Central memory CD8-positive, alpha-beta T cell (primary cell): ENCODE results near the gene NCF1.
A peak's percentile ranks its signal among the peaks of the same experiment; 100 is the strongest.
"Not testable (repeated sequence)": the region's sequence is repeated elsewhere in the genome, so short reads cannot be mapped to it uniquely, and the experiment has no call there.

Source experiments
- ATAC-seq: fragments of 150-1000 bp; cut with Tn5 transposase; replicated peaks from 2 replicates; pipeline ENCODE4 v1.10.0; 2022; ENCODE audit warnings: mild to moderate bottlenecking, moderate FRiP score, moderate number of reproducible peaks; ENCODE audit not compliant: poor library complexity, severe bottlenecking; ENCODE audit errors: extremely low read depth
- DNase-seq, 2 donors: peaks; one replicate each; pipeline ENCODE4 v3.0.0; 2021; ENCODE audit warnings: low spot score in 2 of 2
- H3K27ac Mint-ChIP-seq: one replicate; pipeline ENCODE4 v1.8.0; 2022; ENCODE audit warnings: low read depth, mild to moderate bottlenecking, moderate library complexity, mixed read lengths
- H3K27me3 Mint-ChIP-seq: one replicate; pipeline ENCODE4 v1.8.0; 2022; ENCODE audit warnings: mixed read lengths
- H3K36me3 Mint-ChIP-seq: one replicate; pipeline ENCODE4 v1.8.0; 2022; ENCODE audit warnings: mild to moderate bottlenecking, moderate library complexity, mixed read lengths; ENCODE audit not compliant: insufficient read depth
- H3K4me1 Mint-ChIP-seq: one replicate; pipeline ENCODE4 v1.8.0; 2022; ENCODE audit warnings: mixed read lengths
- H3K4me3 Mint-ChIP-seq: one replicate; pipeline ENCODE4 v1.8.0; 2022; ENCODE audit warnings: mild to moderate bottlenecking, moderate library complexity, mixed read lengths
- H3K9me3 Mint-ChIP-seq: one replicate; pipeline ENCODE4 v1.8.0; 2022; ENCODE audit warnings: mixed read lengths

The NCF1 gene

DNA sequence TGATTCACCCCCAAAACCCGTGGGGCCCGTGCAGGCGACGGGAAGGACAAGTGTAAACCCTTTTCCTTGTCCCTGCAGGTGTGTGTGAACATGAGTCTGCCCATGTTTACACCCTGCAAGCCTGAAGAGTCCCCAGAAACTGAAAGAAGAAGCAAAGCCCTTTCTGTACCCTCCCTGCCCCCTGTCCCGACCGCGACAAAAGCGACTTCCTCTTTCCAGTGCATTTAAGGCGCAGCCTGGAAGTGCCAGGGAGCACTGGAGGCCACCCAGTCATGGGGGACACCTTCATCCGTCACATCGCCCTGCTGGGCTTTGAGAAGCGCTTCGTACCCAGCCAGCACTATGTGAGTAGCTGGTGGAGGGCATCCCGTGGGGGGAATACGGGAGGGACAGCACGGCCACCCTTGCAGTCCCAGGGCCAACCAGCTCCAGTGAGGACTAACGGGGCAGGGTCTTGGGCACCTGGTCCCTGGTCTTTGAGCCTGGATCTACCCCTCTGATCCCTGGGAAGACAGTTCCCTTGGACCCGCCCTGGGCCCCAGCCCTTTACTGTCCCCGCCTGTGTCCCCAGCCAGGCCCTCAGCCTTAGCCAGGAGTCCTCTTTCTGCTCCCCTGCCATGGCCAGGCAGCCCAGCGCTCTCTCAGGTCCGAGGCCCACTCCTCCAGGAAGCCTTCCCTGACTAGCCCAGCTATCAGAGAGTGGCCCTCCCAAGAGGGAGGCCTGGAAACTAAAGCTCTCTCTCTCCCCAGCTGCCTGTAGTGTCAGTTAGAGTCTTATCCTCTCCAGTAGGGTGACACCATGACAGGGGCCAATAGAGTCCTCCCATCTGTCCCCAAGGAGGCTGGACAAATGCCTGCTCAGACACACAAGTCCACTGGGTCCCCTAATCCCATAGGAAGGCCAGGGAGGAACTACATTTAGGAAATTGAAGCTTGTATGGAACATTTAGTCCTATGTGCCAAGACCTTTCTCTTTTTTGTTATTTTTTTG is at the start of gene NCF1:
Gene NCF1, plus strand, starts transcription at position 252 of the 991 bp plus-strand sequence. Its CDS starts 21 bp downstream, at position 273.
- not testable (repeated sequence) for H3K27me3 Mint-ChIP-seq, H3K4me1 Mint-ChIP-seq, H3K27ac Mint-ChIP-seq, H3K4me3 Mint-ChIP-seq, DNase-seq, H3K9me3 Mint-ChIP-seq, H3K36me3 Mint-ChIP-seq
- peak; percentile 78 for ATAC-seq

DNA sequence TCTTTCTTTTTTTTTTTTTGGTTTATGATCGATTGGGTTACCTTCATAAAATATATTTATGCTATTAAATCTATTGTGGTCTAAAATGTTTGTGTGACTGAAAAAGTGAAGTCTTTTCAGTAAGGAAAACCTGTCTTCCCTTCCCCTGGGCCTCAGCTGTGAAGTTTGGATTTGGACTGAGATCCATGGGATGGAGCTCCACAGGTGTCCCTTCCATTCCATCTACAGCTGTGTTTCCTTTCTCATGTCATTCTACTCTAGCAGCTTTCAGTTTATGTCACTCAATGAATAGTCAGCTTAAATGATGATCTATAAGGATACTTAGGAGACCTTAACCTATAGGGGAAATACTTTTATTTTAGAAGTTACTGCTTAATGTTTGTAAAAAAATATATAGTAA is 48.0 kb upstream of the NCF1 start:
- Mint-ChIP-seq H3K4me3 (no peak overlapping the region), H3K27me3 (no peaks in the 10 kb centered on the region), H3K4me1 (no peaks in the 10 kb centered on the region), H3K36me3 (peaks cover 11% of the 10 kb centered on the region), H3K9me3 (no peaks in the 10 kb centered on the region), H3K27ac (no peak overlapping the region)
- ATAC-seq (no peak), DNase-seq (no peak)

DNA sequence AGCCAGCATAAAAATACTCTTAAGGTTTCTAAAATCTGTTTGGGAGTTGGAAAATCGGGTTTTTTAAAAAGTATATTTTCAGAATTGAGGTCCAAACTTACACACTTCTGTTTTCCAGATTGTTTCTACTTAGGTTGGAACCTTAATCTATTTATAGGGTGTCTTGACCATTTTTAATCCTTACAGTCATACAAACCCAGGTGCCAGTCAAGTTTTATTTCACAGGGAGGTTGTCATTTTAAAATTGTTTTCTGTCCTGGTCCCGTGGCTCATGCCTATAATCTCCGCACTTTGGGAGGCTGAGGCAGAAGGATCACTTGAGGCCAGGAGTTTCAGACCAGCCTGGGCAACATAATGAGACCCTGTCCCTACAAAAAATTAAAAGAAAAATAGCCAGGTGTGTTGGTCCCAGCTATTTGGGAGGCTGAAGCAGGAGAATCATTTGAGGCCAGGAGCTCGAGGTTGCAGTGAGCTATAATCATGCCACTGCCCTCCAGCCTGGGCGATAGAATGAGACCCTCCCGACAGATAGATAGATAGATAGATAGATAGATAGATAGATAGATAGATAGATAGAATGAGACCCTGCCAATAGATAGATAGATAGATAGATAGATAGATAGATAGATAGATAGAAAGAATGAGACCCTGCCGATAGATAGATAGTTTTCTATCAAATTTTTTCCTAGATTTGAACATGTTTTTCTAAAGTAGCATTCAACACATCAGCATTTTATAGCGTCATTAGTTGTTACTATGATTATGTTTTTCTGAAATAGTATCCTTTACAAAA is 47.3 kb upstream of the NCF1 start:
- Mint-ChIP-seq H3K36me3 (peaks cover 14% of the 10 kb centered on the region), H3K4me3 (no peak overlapping the region), H3K27me3 (no peaks in the 10 kb centered on the region), H3K4me1 (no peaks in the 10 kb centered on the region), H3K9me3 (no peaks in the 10 kb centered on the region), H3K27ac (no peak overlapping the region)
- DNase-seq = no peak
- ATAC-seq = no peak

DNA sequence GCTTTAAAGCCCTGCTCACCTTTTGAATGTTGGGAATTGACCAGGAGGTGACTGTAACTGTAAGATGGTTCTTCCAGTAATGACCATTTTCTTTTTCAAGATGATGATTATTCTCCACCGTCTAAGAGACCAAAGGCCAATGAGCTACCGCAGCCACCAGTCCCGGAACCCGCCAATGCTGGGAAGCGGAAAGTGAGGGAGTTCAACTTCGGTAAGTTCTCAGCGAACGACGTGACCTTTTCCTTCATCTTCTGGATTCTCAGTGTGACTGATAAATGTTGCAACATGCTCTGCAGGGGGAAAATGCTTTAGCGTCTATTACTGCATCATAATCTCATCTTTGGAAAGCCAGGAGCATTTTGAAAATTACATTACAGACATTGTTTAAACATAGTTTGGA is 45.1 kb upstream of the NCF1 start:
- H3K27ac Mint-ChIP-seq, H3K9me3 Mint-ChIP-seq, H3K36me3 Mint-ChIP-seq, H3K27me3 Mint-ChIP-seq, ATAC-seq, H3K4me3 Mint-ChIP-seq, DNase-seq, H3K4me1 Mint-ChIP-seq: not testable (repeated sequence)

DNA sequence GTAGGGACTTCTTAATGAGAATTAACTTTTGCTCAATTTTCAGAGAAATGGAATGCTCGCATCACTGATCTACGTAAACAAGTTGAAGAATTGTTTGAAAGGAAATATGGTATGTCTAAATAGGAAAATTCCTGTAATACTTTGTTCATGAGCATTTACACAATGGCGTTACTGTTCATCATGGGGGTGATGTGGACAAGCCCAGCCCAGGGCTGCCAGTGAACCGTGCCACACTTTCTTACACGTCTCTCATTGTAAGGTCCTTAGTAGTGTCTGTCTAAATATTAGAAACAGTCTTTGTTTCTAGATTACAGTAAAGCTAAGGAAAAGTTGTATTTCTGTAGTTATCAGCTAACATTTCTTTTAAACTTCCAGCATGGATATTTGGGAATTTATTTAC is 43.6 kb upstream of the NCF1 start:
- not testable (repeated sequence) for ATAC-seq, H3K27me3 Mint-ChIP-seq, H3K9me3 Mint-ChIP-seq, DNase-seq, H3K4me1 Mint-ChIP-seq, H3K4me3 Mint-ChIP-seq, H3K27ac Mint-ChIP-seq, H3K36me3 Mint-ChIP-seq

DNA sequence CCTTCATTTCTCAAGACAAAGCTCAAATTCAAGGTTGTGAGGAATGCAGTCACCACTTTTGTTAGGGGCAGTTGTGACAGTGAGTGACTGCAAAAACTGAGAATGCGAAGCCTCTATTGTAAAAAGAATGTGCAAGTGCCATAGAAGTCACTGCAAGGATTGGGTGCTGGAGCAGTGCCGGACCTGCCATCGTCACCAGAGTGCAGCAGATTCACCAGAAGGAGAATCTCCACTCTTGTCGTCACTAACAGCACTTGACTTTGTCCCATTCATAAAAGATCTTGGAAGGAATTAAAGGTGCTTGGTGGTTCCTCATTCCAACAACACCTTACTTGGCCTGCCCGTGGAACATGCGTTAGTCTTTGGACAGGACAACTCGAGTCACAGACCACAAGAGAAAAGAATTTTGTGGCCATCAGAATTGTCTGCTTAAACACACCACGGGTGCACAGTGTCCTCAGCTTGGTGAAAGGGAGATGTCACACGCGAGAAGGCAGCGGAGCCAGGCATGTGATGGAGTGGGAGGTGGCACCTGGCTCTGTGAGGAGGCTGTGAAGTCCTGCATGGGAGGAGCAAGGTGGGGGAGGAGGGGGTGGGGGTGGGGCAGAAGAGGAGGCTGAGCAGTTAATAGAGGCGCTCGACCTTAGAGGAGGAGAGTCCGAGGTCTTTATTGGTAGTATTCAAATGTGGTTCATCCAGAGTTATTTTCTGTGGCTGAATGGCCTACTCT is 33.7 kb upstream of the NCF1 start:
- not testable (repeated sequence) for DNase-seq

DNA sequence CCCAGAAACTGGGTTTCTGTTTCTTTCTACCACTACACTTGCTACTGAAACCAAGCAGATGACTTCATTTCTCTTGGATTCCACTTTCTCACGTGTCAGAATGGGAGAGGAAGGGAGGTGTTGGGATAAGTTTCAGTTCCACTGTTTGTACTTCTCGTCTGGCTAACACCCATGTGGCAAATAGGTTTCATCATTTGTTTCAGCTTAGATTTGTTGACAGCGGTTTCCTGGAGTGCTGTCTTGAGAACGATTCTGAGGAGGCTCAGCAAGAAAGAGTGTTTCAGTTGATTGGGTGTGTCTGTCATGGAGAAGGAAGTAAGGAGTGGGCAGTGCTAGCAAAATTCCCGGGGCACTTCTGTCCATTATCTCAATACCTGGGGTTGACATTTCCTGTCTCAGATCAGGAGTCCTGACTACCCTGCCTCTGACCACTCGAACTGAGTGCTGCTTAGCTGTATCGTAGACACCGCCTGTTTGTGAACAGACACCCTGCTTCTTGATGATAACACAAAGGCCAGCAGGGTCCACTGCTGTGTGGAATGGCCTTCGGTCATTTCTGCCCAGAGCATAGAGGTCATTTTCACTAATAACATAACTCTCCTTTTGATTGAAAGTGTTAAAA is 29.8 kb upstream of the NCF1 start:
- not testable (repeated sequence) for DNase-seq, H3K27ac Mint-ChIP-seq, H3K4me3 Mint-ChIP-seq, H3K9me3 Mint-ChIP-seq, H3K4me1 Mint-ChIP-seq, H3K36me3 Mint-ChIP-seq, H3K27me3 Mint-ChIP-seq
- peak; percentile 56 for ATAC-seq

More for the DNA sequence above, 33.7 kb upstream of the NCF1 start:
- not testable (repeated sequence) for H3K27me3 Mint-ChIP-seq, H3K36me3 Mint-ChIP-seq, ATAC-seq, H3K4me3 Mint-ChIP-seq, H3K9me3 Mint-ChIP-seq, H3K4me1 Mint-ChIP-seq, H3K27ac Mint-ChIP-seq

DNA sequence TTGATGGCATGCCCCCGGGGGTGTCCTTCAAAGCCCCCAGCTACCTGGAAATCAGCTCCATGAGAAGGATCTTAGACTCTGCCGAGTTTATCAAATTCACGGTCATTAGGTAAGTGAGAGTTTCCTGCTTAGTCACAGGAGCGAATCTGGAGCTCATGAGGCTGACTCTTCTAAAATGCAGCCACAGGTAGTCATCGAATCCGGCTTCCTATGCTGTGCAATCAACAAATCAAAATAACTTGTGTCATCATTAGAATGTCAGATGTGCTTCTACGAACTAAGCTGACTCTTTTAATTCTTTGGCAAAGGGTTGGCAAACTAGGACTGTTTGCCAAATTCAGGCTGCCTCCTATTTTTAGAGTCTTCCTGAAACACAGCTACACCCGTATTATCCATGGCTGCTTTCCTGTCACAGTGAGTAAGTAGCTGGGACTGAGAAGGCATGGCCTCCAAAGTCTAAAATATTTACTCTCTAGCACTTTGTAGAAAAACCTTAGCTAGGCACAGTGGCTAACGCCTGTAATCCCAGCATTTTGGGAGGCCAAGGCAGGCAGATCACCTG is 19.8 kb upstream of the NCF1 start:
- not testable (repeated sequence) for H3K4me3 Mint-ChIP-seq, H3K4me1 Mint-ChIP-seq, H3K27ac Mint-ChIP-seq, H3K27me3 Mint-ChIP-seq, DNase-seq, ATAC-seq, H3K36me3 Mint-ChIP-seq, H3K9me3 Mint-ChIP-seq

DNA sequence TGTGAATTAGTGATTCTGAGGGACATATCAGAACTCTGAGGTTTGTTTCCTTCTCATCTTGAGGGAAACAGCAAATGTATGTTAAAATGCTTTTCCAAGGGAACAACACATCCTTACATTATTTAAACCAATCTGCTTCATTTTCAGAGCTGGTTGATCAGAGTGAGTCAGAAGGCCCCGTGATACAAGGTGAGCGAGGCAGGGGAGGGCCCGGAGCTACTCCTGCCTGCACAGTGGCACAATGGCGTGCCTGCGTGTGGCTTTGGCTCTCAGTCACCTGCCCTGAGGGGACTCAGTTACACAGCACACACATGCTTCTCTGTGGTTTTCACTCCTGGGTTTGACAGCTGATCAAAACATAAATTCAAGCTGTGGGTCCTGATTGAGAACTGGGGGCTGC is 17.1 kb upstream of the NCF1 start:
- H3K4me1 Mint-ChIP-seq, DNase-seq, H3K36me3 Mint-ChIP-seq, H3K9me3 Mint-ChIP-seq, ATAC-seq, H3K27me3 Mint-ChIP-seq, H3K27ac Mint-ChIP-seq, H3K4me3 Mint-ChIP-seq: not testable (repeated sequence)

DNA sequence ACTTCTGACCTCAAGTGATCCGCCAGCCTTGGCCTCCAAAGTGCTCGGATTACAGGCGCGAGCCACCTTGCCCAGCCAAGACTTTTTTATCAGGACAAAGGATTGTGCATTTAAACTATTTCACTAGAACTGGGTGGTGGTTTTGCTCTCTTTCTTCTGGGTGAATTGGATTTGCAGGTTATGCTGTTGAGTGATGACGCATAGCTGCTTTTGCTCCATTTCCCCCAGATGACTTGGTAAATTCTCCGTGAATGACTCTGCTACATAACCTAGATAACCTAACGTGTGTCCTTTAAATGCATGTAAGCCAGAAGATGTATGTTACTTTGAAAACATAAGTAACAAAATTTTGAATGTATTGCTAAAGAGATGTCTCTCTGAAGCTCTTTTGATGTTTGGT is 15.5 kb upstream of the NCF1 start:
- H3K4me3 Mint-ChIP-seq, H3K27me3 Mint-ChIP-seq, H3K4me1 Mint-ChIP-seq, DNase-seq, H3K9me3 Mint-ChIP-seq, H3K27ac Mint-ChIP-seq, ATAC-seq, H3K36me3 Mint-ChIP-seq: not testable (repeated sequence)

DNA sequence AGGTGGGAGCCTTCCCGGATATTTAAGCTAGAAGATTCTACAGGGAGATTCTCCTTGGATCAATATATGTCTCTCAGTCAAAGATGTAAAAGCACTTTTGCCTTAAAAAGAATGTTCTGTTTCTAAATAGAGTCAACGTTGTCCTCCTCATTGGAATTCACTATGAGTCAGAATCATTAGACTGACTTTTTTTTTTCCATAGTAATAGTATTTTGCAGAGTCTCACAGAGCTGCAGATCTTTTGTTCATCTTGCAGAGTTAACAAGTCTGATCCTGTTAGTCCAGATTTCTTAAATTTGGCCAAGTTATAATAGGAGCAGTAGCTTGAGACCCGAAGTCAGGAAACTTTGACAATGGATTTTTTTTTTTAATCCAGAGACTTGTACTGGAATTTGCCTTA is 14.8 kb upstream of the NCF1 start:
- H3K27me3 Mint-ChIP-seq, ATAC-seq, H3K27ac Mint-ChIP-seq, H3K9me3 Mint-ChIP-seq, H3K4me3 Mint-ChIP-seq, DNase-seq, H3K4me1 Mint-ChIP-seq, H3K36me3 Mint-ChIP-seq: not testable (repeated sequence)
